ENCODE results near the gene CYRIA.

The CYRIA gene

DNA sequence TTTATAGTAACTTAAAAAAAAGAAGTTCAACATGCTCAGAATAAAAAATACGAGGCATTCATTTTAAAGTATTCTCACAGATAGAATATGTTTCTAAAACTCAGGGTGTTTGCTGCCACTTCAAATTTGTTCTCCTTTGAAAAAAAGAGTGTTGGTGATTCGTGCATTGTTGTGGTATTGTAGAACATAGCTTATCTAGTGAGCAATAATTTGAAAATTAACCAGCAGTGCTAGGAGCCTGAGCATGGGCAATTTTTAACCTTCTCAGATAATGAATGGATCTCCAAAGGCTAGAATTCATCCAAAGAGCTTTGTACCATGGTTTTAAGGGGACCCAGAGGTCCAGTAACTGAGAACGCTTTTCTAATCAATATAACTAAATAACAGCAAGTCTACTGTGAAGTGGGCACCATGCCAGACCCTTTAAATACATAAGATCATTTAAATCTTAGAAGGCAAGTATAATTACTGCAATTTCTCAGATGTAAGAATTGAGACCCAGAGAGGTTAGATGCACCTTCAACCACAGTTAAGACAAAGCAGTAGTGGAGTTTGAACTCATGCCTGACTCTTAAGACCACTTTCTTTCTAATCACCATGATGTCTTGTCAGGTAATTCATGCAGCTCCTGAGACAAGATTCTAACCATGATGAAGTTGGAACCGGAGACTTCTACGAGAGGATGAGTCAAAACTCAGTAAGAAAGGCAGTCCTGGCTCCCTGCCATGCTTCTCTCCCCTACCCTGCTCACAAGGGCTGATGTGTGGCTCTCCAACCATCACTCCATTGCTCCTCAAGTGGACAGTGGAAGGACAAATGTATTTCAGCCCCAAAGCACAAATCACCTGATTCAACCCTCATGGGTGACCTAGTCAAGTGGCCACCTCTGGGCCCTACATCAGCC lies 3.4 kb downstream of the CYRIA start:
- H3K4me1 ChIP-seq: no peaks in the 10 kb centered on the region; the same call in 1 of the 2 replicates
- no peak for DNase-seq (ENCODE audit: low spot score in 2 of 2)
- H3K4me3 ChIP-seq: no peak overlapping the region
- H3K9me3 ChIP-seq: no peaks in the 10 kb centered on the region
- H3K27me3 ChIP-seq (ENCODE audit: low read depth): no peaks in the 10 kb centered on the region
- no peaks in the 10 kb centered on the region for H3K36me3 ChIP-seq (replicated peaks)
- in situ Hi-C loops (cut with MboI; ENCODE audit: low sequenced_read_pairs): no loop called here

- in situ Hi-C loops (cut with MboI; ENCODE audit: low sequenced_read_pairs): no loop called here
- DNase-seq (ENCODE audit: low spot score in 2 of 2): no peak
- Histone ChIP-seq H3K27me3 (ENCODE audit: low read depth) (no peaks in the 10 kb centered on the region), H3K4me3 (no peak overlapping the region), H3K36me3 (replicated peaks) (no peaks in the 10 kb centered on the region), H3K4me1 (no peaks in the 10 kb centered on the region; the same call in 1 of the 2 replicates), H3K9me3 (no peaks in the 10 kb centered on the region)
These were observed 4.1 kb downstream of the CYRIA start for GRCh38 chr2:16661526-16661925.

- H3K4me3 ChIP-seq: no peak overlapping the region
- no peaks in the 10 kb centered on the region for H3K4me1 ChIP-seq
These were observed 5.1 kb downstream of the CYRIA start for GRCh38 chr2:16660556-16660955.

GRCh38 chr2:16660114-16660513 lies 5.5 kb downstream of the CYRIA start:
- in situ Hi-C loops (cut with MboI; ENCODE audit: low sequenced_read_pairs): no loop called here
- no peak overlapping the region for H3K4me3 ChIP-seq
- H3K36me3 ChIP-seq (replicated peaks): no peaks in the 10 kb centered on the region
- no peaks in the 10 kb centered on the region for H3K4me1 ChIP-seq
- no peak for DNase-seq (ENCODE audit: low spot score in 2 of 2)
- no peaks in the 10 kb centered on the region for H3K27me3 ChIP-seq (ENCODE audit: low read depth)
- H3K9me3 ChIP-seq: no peaks in the 10 kb centered on the region

More at GRCh38 chr2:16660556-16660955, 5.1 kb downstream of the CYRIA start:
- Histone ChIP-seq H3K27me3 (ENCODE audit: low read depth) (no peaks in the 10 kb centered on the region), H3K36me3 (replicated peaks) (no peaks in the 10 kb centered on the region), H3K9me3 (no peaks in the 10 kb centered on the region)
- DNase-seq (ENCODE audit: low spot score in 2 of 2): no peak
- in situ Hi-C loops (cut with MboI; ENCODE audit: low sequenced_read_pairs): no loop called here

GRCh38 chr2:16658076-16658739 lies 7.4 kb downstream of the CYRIA start:
- H3K27me3 ChIP-seq (ENCODE audit: low read depth): no peaks in the 10 kb centered on the region
- no peaks in the 10 kb centered on the region for H3K9me3 ChIP-seq
- no peak overlapping the region for H3K4me3 ChIP-seq
- in situ Hi-C loops (cut with MboI; ENCODE audit: low sequenced_read_pairs): no loop called here
- no peaks in the 10 kb centered on the region for H3K4me1 ChIP-seq
- DNase-seq (ENCODE audit: low spot score in 2 of 2): no peak
- H3K36me3 ChIP-seq (replicated peaks): no peaks in the 10 kb centered on the region

DNA sequence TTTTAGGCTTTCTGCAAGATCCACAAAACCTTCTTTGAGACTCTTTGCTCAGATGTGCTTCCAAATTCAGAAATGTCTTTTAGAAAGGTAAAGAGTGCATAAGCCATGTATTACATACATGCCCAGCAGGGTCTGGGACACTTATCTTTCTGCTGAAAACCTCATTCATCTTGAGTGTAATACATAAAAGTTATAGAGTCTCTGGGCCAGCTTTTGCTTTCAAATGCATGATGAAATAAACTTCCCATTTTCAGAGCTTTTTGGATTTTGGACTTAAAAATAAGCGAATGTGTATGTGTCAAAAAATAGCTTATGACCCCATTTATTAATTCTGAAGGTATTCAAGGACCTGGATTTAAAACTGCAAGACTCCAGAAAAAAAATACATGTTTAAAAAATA lies 8.0 kb downstream of the CYRIA start:
- in situ Hi-C loops (cut with MboI; ENCODE audit: low sequenced_read_pairs): no loop called here

DNA sequence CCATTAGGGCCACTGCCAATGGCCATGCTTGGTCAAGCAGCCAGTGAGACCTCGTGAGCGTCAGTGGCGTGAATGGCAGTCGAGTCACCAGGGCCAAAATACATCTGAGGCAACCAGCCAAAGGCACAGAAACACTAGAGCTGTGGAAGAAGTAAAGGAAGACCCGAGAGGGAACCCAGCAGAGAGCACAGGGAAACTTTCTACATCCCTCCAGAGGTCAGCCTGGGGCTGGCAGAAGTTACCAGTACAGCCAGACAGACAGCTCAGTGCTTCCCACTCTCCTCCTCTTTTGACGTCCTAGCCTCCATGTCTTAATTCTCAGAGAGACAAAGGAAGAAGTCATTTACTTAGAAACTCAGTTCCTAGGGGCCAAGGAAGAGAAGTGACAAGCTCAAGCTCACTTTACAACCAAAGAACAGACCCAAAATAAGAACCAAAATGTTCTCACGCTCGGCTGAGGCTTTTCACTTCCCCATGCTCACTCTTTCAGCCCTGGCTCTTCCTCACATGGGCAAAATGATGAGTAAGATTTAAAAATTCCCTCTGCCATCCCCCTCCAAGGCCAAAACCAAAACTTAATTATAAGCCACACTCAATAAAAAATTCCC lies 8.7 kb downstream of the CYRIA start:
- no peaks in the 10 kb centered on the region for H3K27me3 ChIP-seq (ENCODE audit: low read depth)
- H3K4me1 ChIP-seq: no peaks in the 10 kb centered on the region
- DNase-seq (ENCODE audit: low spot score in 2 of 2): no peak
- H3K36me3 ChIP-seq (replicated peaks): no peaks in the 10 kb centered on the region
- H3K9me3 ChIP-seq: no peaks in the 10 kb centered on the region
- in situ Hi-C loops (cut with MboI; ENCODE audit: low sequenced_read_pairs): no loop called here
- H3K4me3 ChIP-seq: no peak overlapping the region

More for the DNA sequence above, 8.0 kb downstream of the CYRIA start:
- Histone ChIP-seq H3K4me1 (no peaks in the 10 kb centered on the region), H3K36me3 (replicated peaks) (no peaks in the 10 kb centered on the region), H3K9me3 (no peaks in the 10 kb centered on the region), H3K27me3 (ENCODE audit: low read depth) (no peaks in the 10 kb centered on the region), H3K4me3 (no peak overlapping the region)
- DNase-seq (ENCODE audit: low spot score in 2 of 2): no peak

- no peaks in the 10 kb centered on the region for H3K4me1 ChIP-seq
- no peak overlapping the region for H3K4me3 ChIP-seq
- no peak for DNase-seq (ENCODE audit: low spot score in 2 of 2)
- in situ Hi-C loops (cut with MboI; ENCODE audit: low sequenced_read_pairs): no loop called here
- no peaks in the 10 kb centered on the region for H3K36me3 ChIP-seq (replicated peaks)
- no peaks in the 10 kb centered on the region for H3K27me3 ChIP-seq (ENCODE audit: low read depth)
- H3K9me3 ChIP-seq: no peaks in the 10 kb centered on the region
These were observed 9.6 kb downstream of the CYRIA start for GRCh38 chr2:16655905-16656642.

DNA sequence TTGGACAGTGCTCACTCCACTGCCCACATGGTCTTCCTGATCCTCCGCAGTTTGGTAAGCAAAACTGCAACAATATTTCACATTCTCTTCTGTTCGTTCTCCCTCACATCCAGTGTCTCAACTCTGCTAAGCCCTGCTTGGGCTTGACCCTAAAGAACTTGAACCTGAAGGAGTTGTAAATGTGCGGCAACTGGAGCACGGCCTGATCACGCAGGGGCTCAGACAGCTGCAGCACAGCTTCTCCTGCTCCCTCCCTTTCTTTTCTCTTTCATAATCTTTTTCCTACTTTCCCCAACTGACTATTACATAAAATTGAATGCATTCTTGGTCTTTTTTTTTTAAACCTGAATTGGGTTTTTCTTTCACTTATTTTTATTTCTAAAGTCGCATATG lies 10.2 kb downstream of the CYRIA start:
- Histone ChIP-seq H3K4me1 (0 out of 2 replicates have a peak, but pooled peaks cover 2% of the 10 kb centered on the region), H3K36me3 (replicated peaks) (no peaks in the 10 kb centered on the region), H3K27me3 (ENCODE audit: low read depth) (no peaks in the 10 kb centered on the region), H3K9me3 (no peaks in the 10 kb centered on the region), H3K4me3 (no peak overlapping the region)
- no peak for DNase-seq (ENCODE audit: low spot score in 2 of 2)
- in situ Hi-C loops (cut with MboI; ENCODE audit: low sequenced_read_pairs): no loop called here

- H3K36me3 ChIP-seq (replicated peaks): no peaks in the 10 kb centered on the region
- DNase-seq (ENCODE audit: low spot score in 2 of 2): no peak
- in situ Hi-C loops (cut with MboI; ENCODE audit: low sequenced_read_pairs): no loop called here
- 0 out of 2 replicates have a peak, but pooled peaks cover 3% of the 10 kb centered on the region for H3K4me1 ChIP-seq
- H3K27me3 ChIP-seq (ENCODE audit: low read depth): no peaks in the 10 kb centered on the region
- H3K9me3 ChIP-seq: no peaks in the 10 kb centered on the region
- H3K4me3 ChIP-seq: no peak overlapping the region
These were observed 10.7 kb downstream of the CYRIA start for GRCh38 chr2:16654833-16655444.

- Histone ChIP-seq H3K4me3 (no peak overlapping the region), H3K9me3 (no peaks in the 10 kb centered on the region), H3K27me3 (ENCODE audit: low read depth) (no peaks in the 10 kb centered on the region), H3K36me3 (replicated peaks) (no peaks in the 10 kb centered on the region), H3K4me1 (0 out of 2 replicates have a peak, but pooled peaks cover 3% of the 10 kb centered on the region)
- in situ Hi-C loops (cut with MboI; ENCODE audit: low sequenced_read_pairs): no loop called here
- no peak for DNase-seq (ENCODE audit: low spot score in 2 of 2)
These were observed 11.8 kb downstream of the CYRIA start for GRCh38 chr2:16653799-16654198.

DNA sequence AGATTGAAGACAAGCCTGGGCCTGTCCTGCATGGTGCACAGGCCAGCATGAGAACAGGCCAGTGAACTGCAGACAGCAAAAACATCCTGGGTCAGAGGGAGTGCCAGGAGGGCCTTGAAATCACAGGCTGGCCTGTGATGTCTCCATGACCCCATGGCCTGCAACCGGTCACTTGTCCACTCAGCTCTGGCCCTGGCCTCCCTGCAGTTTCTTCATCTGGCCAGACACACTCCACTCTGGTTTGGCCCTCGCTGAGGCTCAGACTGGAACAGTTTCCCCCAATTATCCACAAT lies 12.6 kb downstream of the CYRIA start:
- in situ Hi-C loops (cut with MboI; ENCODE audit: low sequenced_read_pairs): no loop called here
- no peak for DNase-seq (ENCODE audit: low spot score in 2 of 2)
- H3K4me1 ChIP-seq: peaks cover 3% of the 10 kb centered on the region; the same call in 1 of the 2 replicates
- H3K4me3 ChIP-seq: no peak overlapping the region
- no peaks in the 10 kb centered on the region for H3K27me3 ChIP-seq (ENCODE audit: low read depth)
- no peaks in the 10 kb centered on the region for H3K9me3 ChIP-seq
- H3K36me3 ChIP-seq (replicated peaks): no peaks in the 10 kb centered on the region

Measured in HAP-1 (cell line).